ENCODE measurements around the gene ABCA2. TPM values are rescaled to one million over a fixed set of nuclear protein-coding genes. Genes with fewer than 3 reads are reported as not detected.

Gene ABCA2
- total and polyA plus RNA-seq, 4 donors, result 2.9 to 15.2 (median 12.3) TPM

DNA sequence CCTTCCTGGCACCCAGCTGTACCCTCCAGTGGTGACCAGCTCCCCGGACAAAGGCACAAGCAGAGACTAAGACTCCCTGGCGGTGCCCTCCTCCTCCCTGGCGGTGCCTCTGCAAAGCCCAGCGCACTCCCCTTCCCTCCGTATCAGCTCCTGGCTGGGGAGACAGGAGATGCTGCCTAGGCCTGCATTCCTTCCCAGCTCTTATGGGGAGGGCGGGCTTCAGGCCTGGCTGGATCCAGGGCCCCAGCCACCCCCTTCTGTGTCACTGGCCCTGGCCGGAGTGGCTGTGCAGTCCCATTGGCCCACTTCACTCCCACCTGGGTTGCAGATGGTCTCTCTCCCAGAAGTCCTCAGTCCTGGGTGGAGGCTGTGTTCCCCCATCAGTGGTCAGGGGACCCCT lies 69.6 kb downstream of the ABCA2 start:
- Histone ChIP-seq H3K27ac (ENCODE audit: low read depth in 1 of 2, low read length in 2 of 2) (no peak overlapping the region), H3K36me3 (ENCODE audit: control insufficient read depth in 4 of 4, insufficient read depth in 3 of 4, low read depth in 1 of 4, low read length in 3 of 4) (no peaks in the 10 kb centered on the region), H3K27me3 (ENCODE audit: control insufficient read depth in 4 of 4, insufficient read depth in 4 of 4, low read length in 3 of 4) (no peaks in the 10 kb centered on the region), H3K4me1 (ENCODE audit: control insufficient read depth in 4 of 4, insufficient read depth in 4 of 4, low read length in 3 of 4) (no peaks in the 10 kb centered on the region), H3K4me3 (ENCODE audit: low read depth in 1 of 3, low read length in 3 of 3) (no peak overlapping the region), H3K9ac (ENCODE audit: low read depth in 1 of 2, low read length in 2 of 2) (no peak overlapping the region), H3K9me3 (ENCODE audit: control insufficient read depth in 4 of 4, low read length in 3 of 4) (no peaks in the 10 kb centered on the region)
- TF ChIP-seq HNF4A (conservative IDR thresholded peaks at IDR 0.05) (no peak), JUND (IDR thresholded peaks at IDR 0.05) (no peak), SP1 (IDR thresholded peaks at IDR 0.05) (no peak), FOXA2 (IDR thresholded peaks at IDR 0.05) (no peak), RXRA (IDR thresholded peaks at IDR 0.05) (no peak), FOXA1 (IDR thresholded peaks at IDR 0.05) (no peak)
- WGBS, result 95% methylated on average over 7 of the region's 7 CpGs
- DNase-seq (ENCODE audit: low spot score), result no peak

DNA sequence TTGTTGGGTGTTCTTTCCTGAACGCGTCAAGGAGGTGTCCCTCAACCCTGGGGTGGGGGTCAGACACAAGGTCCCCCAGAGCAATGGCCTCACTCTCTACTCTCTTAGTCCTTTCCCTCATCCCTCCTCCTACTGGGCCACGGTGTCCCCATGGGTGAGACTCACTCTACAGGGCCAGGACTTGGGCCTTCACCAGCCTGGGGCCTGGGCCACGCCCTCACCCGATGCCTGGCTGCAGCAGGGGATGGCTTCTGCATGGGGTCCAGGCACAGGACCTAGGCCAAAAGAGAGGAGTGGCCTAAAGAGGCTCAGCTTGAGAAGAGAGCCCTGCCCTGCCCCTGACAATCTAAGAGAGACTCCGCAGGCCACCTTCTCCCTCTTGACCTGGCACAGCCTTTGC lies 70.1 kb downstream of the ABCA2 start:
- no peaks in the 10 kb centered on the region for H3K36me3 ChIP-seq (ENCODE audit: control insufficient read depth in 4 of 4, insufficient read depth in 3 of 4, low read depth in 1 of 4, low read length in 3 of 4)
- WGBS, result 93% methylated on average over 6 of the region's 6 CpGs

More for the DNA sequence above, 70.1 kb downstream of the ABCA2 start:
- no peak overlapping the region for H3K9ac ChIP-seq (ENCODE audit: low read depth in 1 of 2, low read length in 2 of 2)
- no peaks in the 10 kb centered on the region for H3K4me1 ChIP-seq (ENCODE audit: control insufficient read depth in 4 of 4, insufficient read depth in 4 of 4, low read length in 3 of 4)
- no peaks in the 10 kb centered on the region for H3K27me3 ChIP-seq (ENCODE audit: control insufficient read depth in 4 of 4, insufficient read depth in 4 of 4, low read length in 3 of 4)
- no peak overlapping the region for H3K27ac ChIP-seq (ENCODE audit: low read depth in 1 of 2, low read length in 2 of 2)
- H3K9me3 ChIP-seq (ENCODE audit: control insufficient read depth in 4 of 4, low read length in 3 of 4), result no peaks in the 10 kb centered on the region
- DNase-seq (ENCODE audit: low spot score), result no peak
- no peak overlapping the region for H3K4me3 ChIP-seq (ENCODE audit: low read depth in 1 of 3, low read length in 3 of 3)
- TF ChIP-seq, protein P1, sequence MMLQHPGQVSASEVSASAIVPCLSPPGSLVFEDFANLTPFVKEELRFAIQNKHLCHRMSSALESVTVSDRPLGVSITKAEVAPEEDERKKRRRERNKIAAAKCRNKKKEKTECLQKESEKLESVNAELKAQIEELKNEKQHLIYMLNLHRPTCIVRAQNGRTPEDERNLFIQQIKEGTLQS (IDR thresholded peaks at IDR 0.05), result no peak
- TF ChIP-seq FOXA1 (IDR thresholded peaks at IDR 0.05), result no peak
- TF ChIP-seq HNF4A (conservative IDR thresholded peaks at IDR 0.05), result no peak
- TF ChIP-seq TAF1 (conservative IDR thresholded peaks at IDR 0.05), result no peak
- TF ChIP-seq EGR1 (IDR thresholded peaks at IDR 0.05; ENCODE audit: low read depth in 2 of 2), result no peak
- TF ChIP-seq RXRA (IDR thresholded peaks at IDR 0.05), result no peak
- TF ChIP-seq NR2F2 (IDR thresholded peaks at IDR 0.05), result no peak
- no peak for TF ChIP-seq RAD21 (IDR thresholded peaks at IDR 0.05)
- no peak for TF ChIP-seq SP1 (IDR thresholded peaks at IDR 0.05)
- TF ChIP-seq YY1 (IDR thresholded peaks at IDR 0.05), result no peak
- TF ChIP-seq FOXA2 (IDR thresholded peaks at IDR 0.05), result no peak
- TF ChIP-seq, protein P2, sequence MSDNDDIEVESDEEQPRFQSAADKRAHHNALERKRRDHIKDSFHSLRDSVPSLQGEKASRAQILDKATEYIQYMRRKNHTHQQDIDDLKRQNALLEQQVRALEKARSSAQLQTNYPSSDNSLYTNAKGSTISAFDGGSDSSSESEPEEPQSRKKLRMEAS (IDR thresholded peaks at IDR 0.05), result no peak
- TF ChIP-seq, protein P3, sequence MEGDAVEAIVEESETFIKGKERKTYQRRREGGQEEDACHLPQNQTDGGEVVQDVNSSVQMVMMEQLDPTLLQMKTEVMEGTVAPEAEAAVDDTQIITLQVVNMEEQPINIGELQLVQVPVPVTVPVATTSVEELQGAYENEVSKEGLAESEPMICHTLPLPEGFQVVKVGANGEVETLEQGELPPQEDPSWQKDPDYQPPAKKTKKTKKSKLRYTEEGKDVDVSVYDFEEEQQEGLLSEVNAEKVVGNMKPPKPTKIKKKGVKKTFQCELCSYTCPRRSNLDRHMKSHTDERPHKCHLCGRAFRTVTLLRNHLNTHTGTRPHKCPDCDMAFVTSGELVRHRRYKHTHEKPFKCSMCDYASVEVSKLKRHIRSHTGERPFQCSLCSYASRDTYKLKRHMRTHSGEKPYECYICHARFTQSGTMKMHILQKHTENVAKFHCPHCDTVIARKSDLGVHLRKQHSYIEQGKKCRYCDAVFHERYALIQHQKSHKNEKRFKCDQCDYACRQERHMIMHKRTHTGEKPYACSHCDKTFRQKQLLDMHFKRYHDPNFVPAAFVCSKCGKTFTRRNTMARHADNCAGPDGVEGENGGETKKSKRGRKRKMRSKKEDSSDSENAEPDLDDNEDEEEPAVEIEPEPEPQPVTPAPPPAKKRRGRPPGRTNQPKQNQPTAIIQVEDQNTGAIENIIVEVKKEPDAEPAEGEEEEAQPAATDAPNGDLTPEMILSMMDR (IDR thresholded peaks at IDR 0.05; ENCODE audit: low read depth, low read length, missing input control), result no peak
- TF ChIP-seq GABPA (IDR thresholded peaks at IDR 0.05 in 1 of 2, conservative IDR thresholded peaks at IDR 0.05 in 1 of 2), result no peak
- no peak for TF ChIP-seq HNF4G (IDR thresholded peaks at IDR 0.05)
- TF ChIP-seq, protein P4, sequence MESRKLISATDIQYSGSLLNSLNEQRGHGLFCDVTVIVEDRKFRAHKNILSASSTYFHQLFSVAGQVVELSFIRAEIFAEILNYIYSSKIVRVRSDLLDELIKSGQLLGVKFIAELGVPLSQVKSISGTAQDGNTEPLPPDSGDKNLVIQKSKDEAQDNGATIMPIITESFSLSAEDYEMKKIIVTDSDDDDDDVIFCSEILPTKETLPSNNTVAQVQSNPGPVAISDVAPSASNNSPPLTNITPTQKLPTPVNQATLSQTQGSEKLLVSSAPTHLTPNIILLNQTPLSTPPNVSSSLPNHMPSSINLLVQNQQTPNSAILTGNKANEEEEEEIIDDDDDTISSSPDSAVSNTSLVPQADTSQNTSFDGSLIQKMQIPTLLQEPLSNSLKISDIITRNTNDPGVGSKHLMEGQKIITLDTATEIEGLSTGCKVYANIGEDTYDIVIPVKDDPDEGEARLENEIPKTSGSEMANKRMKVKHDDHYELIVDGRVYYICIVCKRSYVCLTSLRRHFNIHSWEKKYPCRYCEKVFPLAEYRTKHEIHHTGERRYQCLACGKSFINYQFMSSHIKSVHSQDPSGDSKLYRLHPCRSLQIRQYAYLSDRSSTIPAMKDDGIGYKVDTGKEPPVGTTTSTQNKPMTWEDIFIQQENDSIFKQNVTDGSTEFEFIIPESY (IDR thresholded peaks at IDR 0.05), result no peak
- TF ChIP-seq JUND (IDR thresholded peaks at IDR 0.05), result no peak
- TF ChIP-seq, protein P5, sequence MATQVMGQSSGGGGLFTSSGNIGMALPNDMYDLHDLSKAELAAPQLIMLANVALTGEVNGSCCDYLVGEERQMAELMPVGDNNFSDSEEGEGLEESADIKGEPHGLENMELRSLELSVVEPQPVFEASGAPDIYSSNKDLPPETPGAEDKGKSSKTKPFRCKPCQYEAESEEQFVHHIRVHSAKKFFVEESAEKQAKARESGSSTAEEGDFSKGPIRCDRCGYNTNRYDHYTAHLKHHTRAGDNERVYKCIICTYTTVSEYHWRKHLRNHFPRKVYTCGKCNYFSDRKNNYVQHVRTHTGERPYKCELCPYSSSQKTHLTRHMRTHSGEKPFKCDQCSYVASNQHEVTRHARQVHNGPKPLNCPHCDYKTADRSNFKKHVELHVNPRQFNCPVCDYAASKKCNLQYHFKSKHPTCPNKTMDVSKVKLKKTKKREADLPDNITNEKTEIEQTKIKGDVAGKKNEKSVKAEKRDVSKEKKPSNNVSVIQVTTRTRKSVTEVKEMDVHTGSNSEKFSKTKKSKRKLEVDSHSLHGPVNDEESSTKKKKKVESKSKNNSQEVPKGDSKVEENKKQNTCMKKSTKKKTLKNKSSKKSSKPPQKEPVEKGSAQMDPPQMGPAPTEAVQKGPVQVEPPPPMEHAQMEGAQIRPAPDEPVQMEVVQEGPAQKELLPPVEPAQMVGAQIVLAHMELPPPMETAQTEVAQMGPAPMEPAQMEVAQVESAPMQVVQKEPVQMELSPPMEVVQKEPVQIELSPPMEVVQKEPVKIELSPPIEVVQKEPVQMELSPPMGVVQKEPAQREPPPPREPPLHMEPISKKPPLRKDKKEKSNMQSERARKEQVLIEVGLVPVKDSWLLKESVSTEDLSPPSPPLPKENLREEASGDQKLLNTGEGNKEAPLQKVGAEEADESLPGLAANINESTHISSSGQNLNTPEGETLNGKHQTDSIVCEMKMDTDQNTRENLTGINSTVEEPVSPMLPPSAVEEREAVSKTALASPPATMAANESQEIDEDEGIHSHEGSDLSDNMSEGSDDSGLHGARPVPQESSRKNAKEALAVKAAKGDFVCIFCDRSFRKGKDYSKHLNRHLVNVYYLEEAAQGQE (IDR thresholded peaks at IDR 0.05), result no peak

Data from liver (tissue), 9 donors.